HG02588 (cell line): ENCODE results near the gene TMUB2.

Source experiments
- ATAC-seq: cut with Tn5 transposase; IDR thresholded peaks from one replicate; pipeline ENCODE4 v1.9.1; 2021; ENCODE audit warnings: mild to moderate bottlenecking, moderate library complexity; ENCODE audit not compliant: unreplicated experiment

Gene TMUB2

GRCh38 chr17:44202756-44203155 lies 16.0 kb downstream of the TMUB2 start:
- no peak for ATAC-seq

- ATAC-seq: no peak
Measured at GRCh38 chr17:44203731-44204440, 17.1 kb downstream of the TMUB2 start.

- ATAC-seq: no peak
Measured at GRCh38 chr17:44204441-44204882, 17.7 kb downstream of the TMUB2 start.

GRCh38 chr17:44205962-44206824 lies 19.4 kb downstream of the TMUB2 start:
- no peak for ATAC-seq

- no peak for ATAC-seq
Measured at GRCh38 chr17:44206825-44207155, 20.0 kb downstream of the TMUB2 start.

GRCh38 chr17:44207319-44207718 lies 20.5 kb downstream of the TMUB2 start:
- no peak for ATAC-seq

- ATAC-seq: no peak
Measured at GRCh38 chr17:44207743-44208142, 21.0 kb downstream of the TMUB2 start.

- peak; percentile 19 for ATAC-seq
Measured at GRCh38 chr17:44209786-44210341, 23.1 kb downstream of the TMUB2 start.

GRCh38 chr17:44210342-44211192 lies 23.8 kb downstream of the TMUB2 start:
- peak; percentile 83 for ATAC-seq

GRCh38 chr17:44211281-44212265 lies 24.8 kb downstream of the TMUB2 start:
- no peak for ATAC-seq

- ATAC-seq: no peak
Measured at GRCh38 chr17:44212507-44213402, 26.0 kb downstream of the TMUB2 start.

- ATAC-seq: no peak
Measured at GRCh38 chr17:44213403-44214229, 26.8 kb downstream of the TMUB2 start.

GRCh38 chr17:44214230-44214494 lies 27.4 kb downstream of the TMUB2 start:
- ATAC-seq: no peak

GRCh38 chr17:44214896-44215295 lies 28.1 kb downstream of the TMUB2 start:
- no peak for ATAC-seq

GRCh38 chr17:44216173-44216572 lies 29.4 kb downstream of the TMUB2 start:
- no peak for ATAC-seq

- ATAC-seq: no peak
Measured at GRCh38 chr17:44216694-44217093, 29.9 kb downstream of the TMUB2 start.

- no peak for ATAC-seq
Measured at GRCh38 chr17:44217738-44218343, 31.1 kb downstream of the TMUB2 start.
